Measurements from ENCODE around the gene MT1HL1. TPM values are rescaled to one million over a fixed set of nuclear protein-coding genes. Genes with fewer than 3 reads are reported as not detected.

Gene MT1HL1
- total RNA-seq, 1 donor from 2014 or later, result not detected

GRCh38 chr1:237003516-237003915, 725 bp downstream of the MT1HL1 start:
- DNase-seq (ENCODE audit: low spot score, unreplicated experiment), result no peak
- Mint-ChIP-seq H3K4me1 (ENCODE audit: low read depth) (no peaks in the 10 kb centered on the region), H3K36me3 (ENCODE audit: insufficient read depth) (no peaks in the 10 kb centered on the region), H3K27ac (no peak overlapping the region), H3K27me3 (peaks cover 25% of the 10 kb centered on the region), H3K9me3 (ENCODE audit: low read depth) (no peaks in the 10 kb centered on the region), H3K4me3 (ENCODE audit: low read depth) (no peak overlapping the region)
- TF ChIP-seq CTCF (IDR thresholded peaks at IDR 0.05; ENCODE audit: unreplicated experiment), result no peak

GRCh38 chr1:237000191-237000590, 4.0 kb downstream of the MT1HL1 start:
- DNase-seq (ENCODE audit: low spot score, unreplicated experiment), result no peak
- no peaks in the 10 kb centered on the region for H3K4me1 Mint-ChIP-seq (ENCODE audit: low read depth)
- H3K36me3 Mint-ChIP-seq (ENCODE audit: insufficient read depth), result no peaks in the 10 kb centered on the region
- no peak for TF ChIP-seq CTCF (IDR thresholded peaks at IDR 0.05; ENCODE audit: unreplicated experiment)
- no peak overlapping the region for H3K27ac Mint-ChIP-seq
- H3K4me3 Mint-ChIP-seq (ENCODE audit: low read depth), result no peak overlapping the region
- no peaks in the 10 kb centered on the region for H3K9me3 Mint-ChIP-seq (ENCODE audit: low read depth)
- H3K27me3 Mint-ChIP-seq, result peaks cover 30% of the 10 kb centered on the region

- peaks cover 27% of the 10 kb centered on the region for H3K27me3 Mint-ChIP-seq
- DNase-seq (ENCODE audit: low spot score, unreplicated experiment), result no peak
- H3K36me3 Mint-ChIP-seq (ENCODE audit: insufficient read depth), result no peaks in the 10 kb centered on the region
- no peaks in the 10 kb centered on the region for H3K4me1 Mint-ChIP-seq (ENCODE audit: low read depth)
- TF ChIP-seq CTCF (IDR thresholded peaks at IDR 0.05; ENCODE audit: unreplicated experiment), result no peak
- H3K27ac Mint-ChIP-seq, result no peak overlapping the region
- no peak overlapping the region for H3K4me3 Mint-ChIP-seq (ENCODE audit: low read depth)
- H3K9me3 Mint-ChIP-seq (ENCODE audit: low read depth), result no peaks in the 10 kb centered on the region
Observed at GRCh38 chr1:236998546-236998945, 5.7 kb downstream of the MT1HL1 start.

GRCh38 chr1:236997882-236998281, 6.4 kb downstream of the MT1HL1 start:
- no peak for TF ChIP-seq CTCF (IDR thresholded peaks at IDR 0.05; ENCODE audit: unreplicated experiment)
- Mint-ChIP-seq H3K36me3 (ENCODE audit: insufficient read depth) (no peaks in the 10 kb centered on the region), H3K9me3 (ENCODE audit: low read depth) (no peaks in the 10 kb centered on the region), H3K27ac (no peak overlapping the region), H3K4me1 (ENCODE audit: low read depth) (no peaks in the 10 kb centered on the region), H3K4me3 (ENCODE audit: low read depth) (no peak overlapping the region), H3K27me3 (peaks cover 23% of the 10 kb centered on the region)
- no peak for DNase-seq (ENCODE audit: low spot score, unreplicated experiment)

GRCh38 chr1:236997361-236997760, 6.9 kb downstream of the MT1HL1 start:
- H3K36me3 Mint-ChIP-seq (ENCODE audit: insufficient read depth), result no peaks in the 10 kb centered on the region
- no peak for DNase-seq (ENCODE audit: low spot score, unreplicated experiment)
- H3K27ac Mint-ChIP-seq, result no peak overlapping the region
- no peak overlapping the region for H3K4me3 Mint-ChIP-seq (ENCODE audit: low read depth)
- no peaks in the 10 kb centered on the region for H3K4me1 Mint-ChIP-seq (ENCODE audit: low read depth)
- H3K27me3 Mint-ChIP-seq, result peaks cover 22% of the 10 kb centered on the region
- TF ChIP-seq CTCF (IDR thresholded peaks at IDR 0.05; ENCODE audit: unreplicated experiment), result no peak
- H3K9me3 Mint-ChIP-seq (ENCODE audit: low read depth), result no peaks in the 10 kb centered on the region

Measured in progenitor cell of endocrine pancreas (in vitro differentiated cells).